Tibial nerve (tissue), 4 donors: ENCODE results near the gene NOL4L. TPM values are rescaled to one million over a fixed set of nuclear protein-coding genes. Genes with fewer than 3 reads are reported as not detected.
"Not testable (repeated sequence)": the region's sequence is repeated elsewhere in the genome, so short reads cannot be mapped to it uniquely, and the experiment has no call there.

ENCODE experiments used
- DNase-seq, 2 donors: peaks; one replicate each; pipeline ENCODE4 v3.0.0-alpha.2; 2019; ENCODE audit warnings: low spot score in 2 of 2
- H3K27ac ChIP-seq, 4 donors: fragments of 200-600 bp; sonication (generic) in 3 of 4; one replicate each; pipeline ENCODE4 v1.5.1; 2017 to 2019; ENCODE audit warnings: mild to moderate bottlenecking in 1 of 4
- H3K27me3 ChIP-seq, 2 donors: fragments of 200-600 bp; sonication (generic) in 1 of 2; one replicate each; pipeline versions ENCODE4 v1.5.1 to v1.6.0; 2017 to 2019
- H3K36me3 ChIP-seq, 3 donors: fragments of 200-600 bp; sonication (generic); one replicate each; pipeline ENCODE4 v1.5.1; 2018 to 2019
- H3K4me1 ChIP-seq, 4 donors: fragments of 200-600 bp; sonication (generic) in 3 of 4; one replicate each; pipeline ENCODE4 v1.5.1; 2017 to 2019
- H3K4me3 ChIP-seq, 4 donors: fragments of 200-600 bp; sonication (generic) in 3 of 4; one replicate each; pipeline ENCODE4 v1.5.1; 2017 to 2019; ENCODE audit warnings: mild to moderate bottlenecking in 1 of 4, moderate library complexity in 1 of 4
- H3K9me3 ChIP-seq, 4 donors: fragments of 200-600 bp; sonication (generic) in 3 of 4; one replicate each; pipeline ENCODE4 v1.5.1; 2017 to 2019
- CTCF ChIP-seq, 5 experiments: fragments of 200-600 bp in 3 of 5; fragments of 450-650 bp in 2 of 5; sonication (generic) in 3 of 5; IDR thresholded peaks; one replicate each; pipeline ENCODE4 v1.5.1; 2016 to 2019; ENCODE audit warnings: antibody characterized with exemption in 5 of 5, mild to moderate bottlenecking in 3 of 5, moderate library complexity in 2 of 5
- EP300 ChIP-seq, 2 donors: sonication (generic); formaldehyde crosslinking; IDR thresholded peaks; one replicate each; pipeline ENCODE4 v1.6.1; 2017; ENCODE audit warnings: antibody characterized with exemption in 2 of 2, mild to moderate bottlenecking in 1 of 2
- POLR2A ChIP-seq, 2 donors: fragments of 450-650 bp; IDR thresholded peaks; one replicate each; pipeline ENCODE4 v1.6.1; 2017; ENCODE audit warnings: antibody characterized with exemption in 2 of 2, mild to moderate bottlenecking in 2 of 2, moderate library complexity in 2 of 2
- WGBS, 2 donors: methylation state at CpG; one replicate each; pipeline ENCODE4 v1.1.5; 2018; 5-methylcytosine and 5-hydroxymethylcytosine counted together
- total RNA-seq, 4 donors: library from RNA; depleted of rRNA; stranded (reverse); fragments of >200 nt; gene quantifications; one replicate each; pipeline ENCODE4 v1.1.0, GENCODE V29; 2016

NOL4L gene
- total RNA-seq, 4 donors from 2014 or later, result 11.5 to 22.3 (median 19.9) TPM

GRCh38 chr20:32411955-32412706, 173.0 kb downstream of the NOL4L start:
- Histone ChIP-seq H3K36me3 (peaks cover 0 to 16% (median 0%) of the 10 kb centered on the region in 3 donors), H3K4me3 (no peak overlapping the region), H3K27ac (no peak overlapping the region), H3K27me3 (no peaks in the 10 kb centered on the region), H3K4me1 (peaks cover 0 to 38% (median 2%) of the 10 kb centered on the region in 4 donors), H3K9me3 (no peaks in the 10 kb centered on the region)
- TF ChIP-seq CTCF (IDR thresholded peaks at IDR 0.05) (no peak), POLR2A (IDR thresholded peaks at IDR 0.05) (no peak), EP300 (IDR thresholded peaks at IDR 0.05) (no peak)
- WGBS, 2 donors, result 93 to 95% methylated on average over 2 of the region's 2 CpGs
- DNase-seq, result no peak

- not testable (repeated sequence) for H3K27ac ChIP-seq, H3K27me3 ChIP-seq, DNase-seq, H3K4me3 ChIP-seq, H3K9me3 ChIP-seq
- WGBS, 2 donors, result 93 to 94% methylated on average over 9 of the region's 9 CpGs
- peaks cover 0 to 22% (median 0%) of the 10 kb centered on the region in 4 donors for H3K4me1 ChIP-seq
- H3K36me3 ChIP-seq, result peaks cover 0 to 23% (median 0%) of the 10 kb centered on the region in 3 donors
These were observed 177.9 kb downstream of the NOL4L start for GRCh38 chr20:32407131-32407750.

- H3K4me3 ChIP-seq, result no peak overlapping the region
- no peak for DNase-seq
- H3K36me3 ChIP-seq, result peaks cover 0 to 28% (median 0%) of the 10 kb centered on the region in 3 donors
- no peak overlapping the region for H3K27ac ChIP-seq
- TF ChIP-seq CTCF (IDR thresholded peaks at IDR 0.05), result no peak
- TF ChIP-seq POLR2A (IDR thresholded peaks at IDR 0.05), result no peak
- TF ChIP-seq EP300 (IDR thresholded peaks at IDR 0.05), result no peak
- 94 to 96% methylated on average over 4 of the region's 4 CpGs for WGBS, 2 donors
- no peaks in the 10 kb centered on the region for H3K9me3 ChIP-seq
- no peaks in the 10 kb centered on the region for H3K27me3 ChIP-seq
- H3K4me1 ChIP-seq, result peaks cover 0 to 17% (median 0%) of the 10 kb centered on the region in 4 donors
These were observed 178.4 kb downstream of the NOL4L start for GRCh38 chr20:32406701-32407100.

- no peak for DNase-seq
- WGBS, 2 donors, result 74 to 90% methylated on average over 2 of the region's 2 CpGs
- no peak for TF ChIP-seq EP300 (IDR thresholded peaks at IDR 0.05)
- no peak for TF ChIP-seq CTCF (IDR thresholded peaks at IDR 0.05)
- H3K27me3 ChIP-seq, result no peaks in the 10 kb centered on the region
- no peak overlapping the region for H3K27ac ChIP-seq
- H3K4me1 ChIP-seq, result peaks cover 0 to 15% (median 0%) of the 10 kb centered on the region in 4 donors
- no peak overlapping the region for H3K4me3 ChIP-seq
- no peaks in the 10 kb centered on the region for H3K9me3 ChIP-seq
- peaks cover 0 to 30% (median 0%) of the 10 kb centered on the region in 3 donors for H3K36me3 ChIP-seq
These were observed 181.1 kb downstream of the NOL4L start for GRCh38 chr20:32404017-32404416.

GRCh38 chr20:32400476-32400875, 184.7 kb downstream of the NOL4L start:
- 97 to 100% methylated on average over 1 of the region's 1 CpG for WGBS, 2 donors

More at GRCh38 chr20:32400476-32400875, 184.7 kb downstream of the NOL4L start:
- TF ChIP-seq POLR2A (IDR thresholded peaks at IDR 0.05) (no peak), CTCF (IDR thresholded peaks at IDR 0.05) (no peak), EP300 (IDR thresholded peaks at IDR 0.05) (no peak)
- peaks cover 0 to 19% (median 0%) of the 10 kb centered on the region in 4 donors for H3K4me1 ChIP-seq
- no peak overlapping the region for H3K27ac ChIP-seq
- no peaks in the 10 kb centered on the region for H3K27me3 ChIP-seq
- DNase-seq, result no peak
- H3K4me3 ChIP-seq, result no peak overlapping the region
- peaks cover 0 to 13% (median 0%) of the 10 kb centered on the region in 3 donors for H3K36me3 ChIP-seq
- peaks cover 0 to 2% (median 0%) of the 10 kb centered on the region in 4 donors for H3K9me3 ChIP-seq
